ENCODE measurements around the gene FBLN2. TPM values are rescaled to one million over a fixed set of nuclear protein-coding genes. Genes with fewer than 3 reads are reported as not detected.

FBLN2 gene
- polyA plus RNA-seq, 2 of the 4 experiments (the other 2 are of a cell fraction): 1.1 to 2.7 TPM

- TF ChIP-seq REST (IDR thresholded peaks at IDR 0.05): no peak
- TF ChIP-seq HOXB13 (CRISPR knock-in tag; IDR thresholded peaks at IDR 0.05; ENCODE audit: low read depth): no peak
Measured at GRCh38 chr3:13660042-13660874, 111.3 kb downstream of the FBLN2 start (continued).

- WGBS (ENCODE audit: missing lambda C conversion rate): 77% methylated on average over 11 of the region's 16 CpGs
- Histone ChIP-seq H3K9me3 (no peaks in the 10 kb centered on the region), H3K4me2 (no peak overlapping the region), H3K27ac (no peak overlapping the region), H3K4me3 (no peak overlapping the region), H3K4me1 (peaks cover 4% of the 10 kb centered on the region; the same call in 1 of the 3 replicates)
- ChIA-PET POLR2A (no interaction called here), CTCF (interaction anchor here (7.7 to 36.5 kb wide), 3 partner anchors 12 to 223 kb away, joined by 67 to 1096 read pairs (median 260); partner anchors contain the start of gene WNT7A)
- DNase-seq (ENCODE audit: low read depth in 1 of 2, low spot score in 1 of 2) (no peak), FAIRE-seq (no peak), ATAC-seq (no peak)
- TF ChIP-seq ZC3H11A (IDR thresholded peaks at IDR 0.05): no peak
- TF ChIP-seq FOSL2 (IDR thresholded peaks at IDR 0.05): no peak
- no peak for TF ChIP-seq FOSL2 (CRISPR knock-in tag; IDR thresholded peaks at IDR 0.05)
- TF ChIP-seq POLR2A (IDR thresholded peaks at IDR 0.05; ENCODE audit: low read length): no peak
- TF ChIP-seq EHMT2 (IDR thresholded peaks at IDR 0.05; ENCODE audit: low read depth): no peak
- TF ChIP-seq ELK1 (IDR thresholded peaks at IDR 0.05; ENCODE audit: low read depth, low read length): no peak
- no peak for TF ChIP-seq TP53 (CRISPR knock-in tag; IDR thresholded peaks at IDR 0.05)
Measured at GRCh38 chr3:13661121-13661520, 112.2 kb downstream of the FBLN2 start.

DNA sequence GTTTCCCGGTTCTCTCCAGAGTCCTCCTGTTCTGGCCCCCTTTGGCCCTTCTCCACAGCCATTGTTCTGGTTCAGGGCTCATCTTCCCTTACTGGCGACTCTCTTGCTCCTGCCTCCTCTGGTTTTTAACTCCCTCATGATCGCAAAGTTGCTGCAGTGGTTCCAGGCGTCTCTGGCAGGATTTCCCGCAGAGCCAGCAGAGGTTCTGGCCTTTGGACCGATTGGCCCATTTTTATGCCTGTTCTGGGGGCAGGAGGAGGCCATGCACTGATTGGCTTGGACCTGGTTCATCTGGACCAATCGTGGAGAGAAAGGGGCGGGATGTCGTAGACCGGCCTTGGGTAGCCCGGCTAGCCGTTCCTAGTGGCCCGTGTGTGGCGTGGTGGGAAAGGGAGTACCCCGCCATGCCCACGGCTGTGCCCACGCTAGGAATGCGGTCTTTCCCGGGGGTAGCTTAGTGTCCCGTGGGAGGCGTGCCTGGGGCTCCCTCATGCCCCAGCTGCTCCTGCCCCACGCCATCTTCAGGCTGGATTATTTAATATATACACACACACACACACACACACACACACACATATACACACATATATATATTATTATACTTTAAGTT lies 113.4 kb downstream of the FBLN2 start:
- DNase-seq (ENCODE audit: low read depth in 1 of 2, low spot score in 1 of 2) (no peak), ATAC-seq (no peak), FAIRE-seq (no peak)
- WGBS (ENCODE audit: missing lambda C conversion rate): 74% methylated on average over 22 of the region's 22 CpGs
- H3K27ac ChIP-seq: no peak overlapping the region
- peaks cover 4% of the 10 kb centered on the region; the same call in 1 of the 3 replicates for H3K4me1 ChIP-seq
- no peak overlapping the region for H3K4me3 ChIP-seq
- no peak overlapping the region for H3K4me2 ChIP-seq
- ChIA-PET CTCF (interaction anchor here (1.1 to 12.6 kb wide), 3 partner anchors 13 to 305 kb away, joined by 4 to 260 read pairs (median 67); partner anchors contain the start of gene WNT7A), POLR2A (no interaction called here)
- H3K9me3 ChIP-seq: no peaks in the 10 kb centered on the region
- TF ChIP-seq CHD4 (IDR thresholded peaks at IDR 0.05; ENCODE audit: borderline replicate concordance) (no peak), EHMT2 (IDR thresholded peaks at IDR 0.05; ENCODE audit: low read depth) (no peak), HES2 (IDR thresholded peaks at IDR 0.05) (no peak), KDM5A (IDR thresholded peaks at IDR 0.05) (no peak), EP300 (IDR thresholded peaks at IDR 0.05) (no peak), SREBF2 (IDR thresholded peaks at IDR 0.05) (no peak), MAZ (IDR thresholded peaks at IDR 0.05; ENCODE audit: borderline replicate concordance, low read depth, low read length) (no peak), ATOH8 (CRISPR knock-in tag; IDR thresholded peaks at IDR 0.05; ENCODE audit: low read depth) (no peak), ZSCAN20 (CRISPR knock-in tag; IDR thresholded peaks at IDR 0.05) (no peak), PHF8 (IDR thresholded peaks at IDR 0.05; ENCODE audit: borderline replicate concordance, low read depth) (no peak), FOXS1 (CRISPR knock-in tag; IDR thresholded peaks at IDR 0.05) (no peak), ZC3H11A (IDR thresholded peaks at IDR 0.05) (no peak), MYC (IDR thresholded peaks at IDR 0.05; ENCODE audit: borderline replicate concordance, low read length) (no peak)
- TF ChIP-seq, protein P1, sequence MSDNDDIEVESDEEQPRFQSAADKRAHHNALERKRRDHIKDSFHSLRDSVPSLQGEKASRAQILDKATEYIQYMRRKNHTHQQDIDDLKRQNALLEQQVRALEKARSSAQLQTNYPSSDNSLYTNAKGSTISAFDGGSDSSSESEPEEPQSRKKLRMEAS (IDR thresholded peaks at IDR 0.05): no peak

Measured in A549 (cell line).